ENCODE data around the gene RNF41. TPM values are rescaled to one million over a fixed set of nuclear protein-coding genes. Genes with fewer than 3 reads are reported as not detected.
"Not testable (repeated sequence)": the region's sequence is repeated elsewhere in the genome, so short reads cannot be mapped to it uniquely, and the experiment has no call there.

The RNF41 gene
- total RNA-seq: 10 to 100 TPM; 26.3 to 43.1 (median 39.4) TPM
- 35.8 TPM for total RNA-seq (2013)
- total RNA-seq: 36.2 to 87.1 (median 58.5) reads per million in 29 experiments

GRCh38 chr12:56221757-56222530 lies at the start of gene RNF41:
RNF41 (minus strand) TSS chr12:56221922; CDS start chr12:56214047, 7,875 bp downstream.
- Mint-ChIP-seq H3K36me3 (peaks cover 2% of the 10 kb centered on the region), H3K27me3 (no peaks in the 10 kb centered on the region), H3K4me1 (peaks cover 45 to 52% (median 49%) of the 10 kb centered on the region in 3 donors), H3K9me3 (no peaks in the 10 kb centered on the region), H3K4me3 (peak within 1 kb of the TSS; percentile 98 to 100 (median 98)), H3K27ac (peak within 1 kb of the TSS; percentile 98 to 99)
- Histone ChIP-seq H3K36me3 (ENCODE audit: control insufficient read depth in 2 of 2, extremely low read depth in 1 of 2, insufficient read depth in 1 of 2, low read length in 1 of 2) (peaks cover 2% of the 10 kb centered on the region in 2 donors), H3K9me3 (no peaks in the 10 kb centered on the region), H3K4me3 (ENCODE audit: control insufficient read depth in 1 of 2, extremely low read depth in 1 of 2, low read length in 1 of 2) (peak within 1 kb of the TSS; percentile 98), H3K4me1 (ENCODE audit: control insufficient read depth in 1 of 2, extremely low read depth in 1 of 2, insufficient read depth in 2 of 2, low read length in 2 of 2) (peaks cover 18 to 54% of the 10 kb centered on the region in 2 experiments), H3K27ac (ENCODE audit: low read length) (peak within 1 kb of the TSS; percentile 94), H3K27me3 (replicated peaks in 1 of 2; ENCODE audit: control insufficient read depth in 2 of 2, extremely low read depth in 1 of 2, insufficient read depth in 2 of 2, low read length in 1 of 2) (no peaks in the 10 kb centered on the region)
- ATAC-seq (replicated peaks in 1 of 4) (peak; percentile 81 to 85 (median 82)), DNase-seq (peak; percentile 80 to 96 (median 89))
- POLR2A ChIA-PET: interaction anchor here (0.6 to 1.7 kb wide), 9 partner anchors 8 to 195 kb away, joined by 3 to 10 read pairs (median 5); partner anchors contain the start of genes ESYT1 (in 1 of the 2), PA2G4 (in 1 of the 2), SMARCC2 (in 1 of the 2) and STAT2 (in 1 of the 2)
- CTCF ChIA-PET: interaction anchor here (0.5 to 3.0 kb wide), 41 partner anchors 7 to 1301 kb away, joined by 3 to 36 read pairs (median 4); partner anchors contain the start of genes SMARCC2 (in 2 of the 2), ANKRD52 (in 1 of the 2), COQ10A (in 1 of the 2) and CS (in 1 of the 2)
- WGBS (ENCODE audit: insufficient coverage): under 1% methylated on average over 18 of the region's 42 CpGs

GRCh38 chr12:56271031-56271430 lies 49.3 kb upstream of the RNF41 start:
- no CpG with 5 or more reads among the region's 1 CpG for WGBS (ENCODE audit: insufficient coverage)
- H3K27me3 Mint-ChIP-seq: no peaks in the 10 kb centered on the region
- no peaks in the 10 kb centered on the region for H3K9me3 Mint-ChIP-seq
- ChIA-PET POLR2A (no interaction called here), CTCF (no interaction called here)
- Histone ChIP-seq H3K27ac (ENCODE audit: low read length) (no peak overlapping the region), H3K27me3 (replicated peaks in 1 of 2; ENCODE audit: control insufficient read depth in 2 of 2, extremely low read depth in 1 of 2, insufficient read depth in 2 of 2, low read length in 1 of 2) (no peaks in the 10 kb centered on the region), H3K4me1 (ENCODE audit: control insufficient read depth in 1 of 2, extremely low read depth in 1 of 2, insufficient read depth in 2 of 2, low read length in 2 of 2) (peaks cover 5 to 14% of the 10 kb centered on the region in 2 experiments), H3K4me3 (ENCODE audit: control insufficient read depth in 1 of 2, extremely low read depth in 1 of 2, low read length in 1 of 2) (no peak overlapping the region), H3K9me3 (no peaks in the 10 kb centered on the region), H3K36me3 (ENCODE audit: control insufficient read depth in 2 of 2, extremely low read depth in 1 of 2, insufficient read depth in 1 of 2, low read length in 1 of 2) (peaks cover 25 to 56% of the 10 kb centered on the region in 2 donors)
- no peak overlapping the region for H3K4me3 Mint-ChIP-seq
- peaks cover 37% of the 10 kb centered on the region for H3K36me3 Mint-ChIP-seq
- ATAC-seq (replicated peaks in 1 of 4) (no peak), DNase-seq (peak in 1 of 35 experiments; percentile 33)
- H3K27ac Mint-ChIP-seq: no peak overlapping the region
- H3K4me1 Mint-ChIP-seq: peaks cover 15 to 21% (median 18%) of the 10 kb centered on the region in 3 donors

DNA sequence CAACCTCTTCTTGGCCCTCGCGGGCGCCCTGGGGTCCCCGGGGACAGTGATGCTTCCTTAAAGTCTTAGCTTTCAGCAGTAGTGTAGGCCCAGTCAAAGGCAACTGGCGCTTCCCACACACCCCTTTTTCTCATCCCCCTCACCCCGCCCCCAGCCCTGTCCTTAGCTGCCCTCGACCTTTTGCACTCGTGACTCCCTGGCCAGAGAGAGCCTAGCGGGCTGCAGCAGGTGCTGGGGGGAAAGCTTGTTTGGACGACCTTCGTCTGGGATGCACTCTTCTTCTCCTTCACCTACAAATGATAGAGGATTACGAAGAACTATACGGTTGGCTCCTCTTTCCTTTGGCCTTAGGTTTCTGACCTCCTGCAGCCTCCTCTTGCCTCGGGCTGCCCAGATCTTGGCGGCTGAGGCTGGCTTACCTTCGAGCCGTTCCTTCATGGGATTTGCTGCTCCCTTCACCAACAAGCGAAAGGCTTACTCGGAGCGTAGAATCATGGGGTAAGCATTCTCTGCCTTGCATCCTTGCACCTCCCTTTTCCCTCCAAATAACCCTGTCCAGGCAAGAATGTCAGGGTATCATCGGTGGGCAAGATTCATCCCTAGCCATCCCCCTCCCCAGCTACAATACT lies 45.8 kb upstream of the RNF41 start:
- Histone ChIP-seq H3K9me3 (no peaks in the 10 kb centered on the region), H3K27me3 (replicated peaks in 1 of 2; ENCODE audit: control insufficient read depth in 2 of 2, extremely low read depth in 1 of 2, insufficient read depth in 2 of 2, low read length in 1 of 2) (no peaks in the 10 kb centered on the region), H3K4me1 (ENCODE audit: control insufficient read depth in 1 of 2, extremely low read depth in 1 of 2, insufficient read depth in 2 of 2, low read length in 2 of 2) (peaks cover 5 to 19% of the 10 kb centered on the region in 2 experiments), H3K4me3 (ENCODE audit: control insufficient read depth in 1 of 2, extremely low read depth in 1 of 2, low read length in 1 of 2) (peak overlapping the region; percentile 63 to 91), H3K36me3 (ENCODE audit: control insufficient read depth in 2 of 2, extremely low read depth in 1 of 2, insufficient read depth in 1 of 2, low read length in 1 of 2) (peaks cover 0 to 25% of the 10 kb centered on the region in 2 donors), H3K27ac (ENCODE audit: low read length) (peak overlapping the region; percentile 94)
- peak overlapping the region; percentile 71 to 89 (median 89) for H3K4me3 Mint-ChIP-seq
- H3K9me3 Mint-ChIP-seq: no peaks in the 10 kb centered on the region
- peaks cover 13% of the 10 kb centered on the region for H3K36me3 Mint-ChIP-seq
- peak overlapping the region; percentile 64 to 74 for H3K27ac Mint-ChIP-seq
- WGBS (ENCODE audit: insufficient coverage): 82% methylated on average over 9 of the region's 21 CpGs
- no peak for ATAC-seq (replicated peaks in 1 of 4)
- no peaks in the 10 kb centered on the region for H3K27me3 Mint-ChIP-seq
- H3K4me1 Mint-ChIP-seq: peaks cover 17 to 21% (median 21%) of the 10 kb centered on the region in 3 donors
- ChIA-PET POLR2A (interaction anchor here in 1 of 2 donors (0.6 to 1.1 kb wide), 3 partner anchors 11 to 486 kb away, joined by 3 to 4 read pairs (median 3); no protein-coding TSS in a partner anchor), CTCF (interaction anchor here (0.6 to 2.5 kb wide), 10 partner anchors 9 to 500 kb away, joined by 3 to 13 read pairs (median 3); partner anchors contain the start of genes ANKRD52 (in 1 of the 2), PA2G4 (in 1 of the 2), RNF41 (in 1 of the 2) and SMARCC2 (in 1 of the 2))
- peak in 1 of 35 experiments; percentile 12 for DNase-seq

GRCh38 chr12:56266693-56267442 lies 45.1 kb upstream of the RNF41 start, which contains the start of gene COQ10A:
COQ10A (plus strand) TSS chr12:56266942; CDS start chr12:56267119, 177 bp downstream.
- H3K27ac Mint-ChIP-seq: peak within 1 kb of the TSS; percentile 97
- H3K27me3 Mint-ChIP-seq: no peaks in the 10 kb centered on the region
- peaks cover 0 to 23% of the 10 kb centered on the region in 2 donors for H3K36me3 ChIP-seq (ENCODE audit: control insufficient read depth in 2 of 2, extremely low read depth in 1 of 2, insufficient read depth in 1 of 2, low read length in 1 of 2)
- under 1% methylated on average over 65 of the region's 68 CpGs for WGBS (ENCODE audit: insufficient coverage)
- ChIA-PET CTCF (interaction anchor here (0.6 to 2.5 kb wide), 15 partner anchors 9 to 1400 kb away, joined by 3 to 13 read pairs (median 3); partner anchors contain the start of genes ANKRD52 (in 1 of the 2), CS (in 1 of the 2), ESYT1 (in 1 of the 2) and PA2G4 (in 1 of the 2)), POLR2A (interaction anchor here in 1 of 2 donors (0.5 to 1.0 kb wide), 5 partner anchors 9 to 192 kb away, joined by 3 to 4 read pairs (median 3); partner anchors contain the start of genes ANKRD52 and RPL41)
- H3K9me3 Mint-ChIP-seq: no peaks in the 10 kb centered on the region
- ATAC-seq (replicated peaks in 1 of 4): peak; percentile 87 to 92 (median 90)
- peaks cover 18 to 21% (median 21%) of the 10 kb centered on the region in 3 donors for H3K4me1 Mint-ChIP-seq
- peak within 1 kb of the TSS; percentile 94 for H3K27ac ChIP-seq (ENCODE audit: low read length)
- H3K9me3 ChIP-seq: no peaks in the 10 kb centered on the region
- peak within 1 kb of the TSS; percentile 63 to 91 for H3K4me3 ChIP-seq (ENCODE audit: control insufficient read depth in 1 of 2, extremely low read depth in 1 of 2, low read length in 1 of 2)
- DNase-seq: peak; percentile 79 to 94 (median 88)
- H3K4me1 ChIP-seq (ENCODE audit: control insufficient read depth in 1 of 2, extremely low read depth in 1 of 2, insufficient read depth in 2 of 2, low read length in 2 of 2): peaks cover 5 to 19% of the 10 kb centered on the region in 2 experiments
- H3K27me3 ChIP-seq (replicated peaks in 1 of 2; ENCODE audit: control insufficient read depth in 2 of 2, extremely low read depth in 1 of 2, insufficient read depth in 2 of 2, low read length in 1 of 2): no peaks in the 10 kb centered on the region
- peak within 1 kb of the TSS; percentile 83 to 89 (median 89) for H3K4me3 Mint-ChIP-seq
- peaks cover 12% of the 10 kb centered on the region for H3K36me3 Mint-ChIP-seq

GRCh38 chr12:56266068-56266692 lies 44.5 kb upstream of the RNF41 start:
- ATAC-seq (replicated peaks in 1 of 4); H3K36me3 Mint-ChIP-seq; H3K9me3 ChIP-seq; DNase-seq; H3K9me3 Mint-ChIP-seq; H3K27me3 ChIP-seq (replicated peaks in 1 of 2; ENCODE audit: control insufficient read depth in 2 of 2, extremely low read depth in 1 of 2, insufficient read depth in 2 of 2, low read length in 1 of 2); H3K27me3 Mint-ChIP-seq: not testable (repeated sequence)
- peaks cover 18 to 21% (median 21%) of the 10 kb centered on the region in 3 donors for H3K4me1 Mint-ChIP-seq
- 39% methylated on average over 9 of the region's 16 CpGs for WGBS (ENCODE audit: insufficient coverage)
- peaks cover 0 to 17% of the 10 kb centered on the region in 2 donors for H3K36me3 ChIP-seq (ENCODE audit: control insufficient read depth in 2 of 2, extremely low read depth in 1 of 2, insufficient read depth in 1 of 2, low read length in 1 of 2)
- H3K4me3 ChIP-seq (ENCODE audit: control insufficient read depth in 1 of 2, extremely low read depth in 1 of 2, low read length in 1 of 2): peak overlapping the region; percentile 63 to 91
- ChIA-PET CTCF (interaction anchor here (0.6 to 2.5 kb wide), 12 partner anchors 8 to 1400 kb away, joined by 3 to 13 read pairs (median 3); partner anchors contain the start of genes ANKRD52 (in 1 of the 2), CS (in 1 of the 2), ESYT1 (in 1 of the 2) and PA2G4 (in 1 of the 2)), POLR2A (interaction anchor here in 1 of 2 donors (0.5 to 1.0 kb wide), 4 partner anchors 8 to 193 kb away, joined by 3 to 4 read pairs (median 3); partner anchors contain the start of genes ANKRD52 and RPL41)
- H3K27ac Mint-ChIP-seq: peak overlapping the region; percentile 97
- H3K4me1 ChIP-seq (ENCODE audit: control insufficient read depth in 1 of 2, extremely low read depth in 1 of 2, insufficient read depth in 2 of 2, low read length in 2 of 2): peaks cover 5 to 19% of the 10 kb centered on the region in 2 experiments
- H3K4me3 Mint-ChIP-seq: peak overlapping the region; percentile 83 to 89 (median 89)
- peak overlapping the region; percentile 94 for H3K27ac ChIP-seq (ENCODE audit: low read length)

All from T-cell (primary cell).